ENCODE results near the gene RNF130.
"Not testable (repeated sequence)": the region's sequence is repeated elsewhere in the genome, so short reads cannot be mapped to it uniquely, and the experiment has no call there.

RNF130 gene

GRCh38 chr5:180006141-180006540, 65.4 kb downstream of the RNF130 start:
- TF ChIP-seq CTCF (conservative IDR thresholded peaks at IDR 0.05) = no peak
- H3K27ac ChIP-seq = no peak overlapping the region

GRCh38 chr5:180003127-180003526, 68.4 kb downstream of the RNF130 start:
- no peak for TF ChIP-seq CTCF (conservative IDR thresholded peaks at IDR 0.05)

GRCh38 chr5:180001742-180002141, 69.8 kb downstream of the RNF130 start:
- H3K27ac ChIP-seq = no peak overlapping the region
- no peak for TF ChIP-seq CTCF (conservative IDR thresholded peaks at IDR 0.05)

More at GRCh38 chr5:180003127-180003526, 68.4 kb downstream of the RNF130 start:
- H3K27ac ChIP-seq = no peak overlapping the region

- TF ChIP-seq CTCF (conservative IDR thresholded peaks at IDR 0.05) = no peak
- no peak overlapping the region for H3K27ac ChIP-seq
Observed at GRCh38 chr5:180001136-180001535, 70.4 kb downstream of the RNF130 start.

GRCh38 chr5:179998485-179998884, 73.1 kb downstream of the RNF130 start:
- H3K27ac ChIP-seq = no peak overlapping the region
- TF ChIP-seq CTCF (conservative IDR thresholded peaks at IDR 0.05) = no peak

- no peak overlapping the region for H3K27ac ChIP-seq
- TF ChIP-seq CTCF (conservative IDR thresholded peaks at IDR 0.05) = no peak
Observed at GRCh38 chr5:179994583-179995323, 76.8 kb downstream of the RNF130 start.

GRCh38 chr5:179992855-179993254, 78.7 kb downstream of the RNF130 start:
- not testable (repeated sequence) for H3K27ac ChIP-seq

- TF ChIP-seq CTCF (conservative IDR thresholded peaks at IDR 0.05) = no peak
- H3K27ac ChIP-seq = no peak overlapping the region
Observed at GRCh38 chr5:179991106-179991505, 80.5 kb downstream of the RNF130 start.
